ENCODE measurements around the gene TP53I3. TPM values are rescaled to one million over a fixed set of nuclear protein-coding genes. Genes with fewer than 3 reads are reported as not detected.

Gene TP53I3
- total RNA-seq, 1 donor from 2014 or later = 93.2 TPM

DNA sequence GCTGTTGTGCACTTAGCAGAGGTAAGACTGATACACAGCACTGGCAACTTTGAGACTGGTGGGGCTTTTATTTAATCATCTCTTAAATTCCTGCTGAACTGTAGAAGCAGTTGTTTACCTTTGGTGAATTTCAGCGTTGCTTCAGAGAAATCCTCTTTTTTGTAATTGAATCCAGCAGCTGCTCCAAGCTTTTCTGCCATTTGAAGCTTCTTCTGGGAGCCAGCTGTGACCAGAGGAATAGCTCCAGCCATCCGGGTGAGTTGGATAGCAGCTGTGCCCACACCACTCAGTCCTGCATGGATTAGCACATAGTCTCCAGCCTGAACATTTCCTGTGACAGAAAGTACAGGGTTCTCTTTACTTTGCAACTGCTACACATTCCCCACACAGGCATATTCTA lies 3.9 kb downstream of the TP53I3 start:
- H3K36me3 Mint-ChIP-seq (ENCODE audit: low read depth, unreplicated experiment) = peaks cover 16% of the 10 kb centered on the region
- H3K27me3 ChIP-seq (ENCODE audit: insufficient read depth, low read length) = no peaks in the 10 kb centered on the region
- H3K4me1 Mint-ChIP-seq (ENCODE audit: low read depth, unreplicated experiment) = peaks cover 5% of the 10 kb centered on the region

DNA sequence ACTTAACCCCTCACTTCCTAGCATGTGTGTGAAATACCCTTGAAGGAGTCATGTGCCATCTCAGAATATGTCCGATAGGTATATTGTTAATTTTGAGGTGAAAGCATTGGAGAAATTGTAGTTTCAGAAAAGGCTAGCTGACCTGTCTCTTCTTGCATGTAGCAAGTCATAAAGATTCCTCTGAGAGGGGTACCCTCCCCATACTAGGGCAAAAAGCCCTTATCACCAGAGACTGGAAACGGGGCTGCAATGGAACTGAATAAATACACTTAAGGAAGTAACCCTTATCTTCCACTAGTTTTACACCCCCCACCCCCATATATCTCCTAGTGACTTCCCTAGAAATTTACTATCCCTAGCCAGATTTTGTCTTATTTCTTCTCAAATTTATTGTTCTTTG lies 6.8 kb downstream of the TP53I3 start:
- Histone ChIP-seq H3K4me1 (ENCODE audit: insufficient read depth, low read length) (peaks cover 8% of the 10 kb centered on the region), H3K4me3 (ENCODE audit: insufficient read depth, low read depth, low read length) (peak overlapping the region; percentile 56), H3K36me3 (ENCODE audit: insufficient read depth, low read length) (peaks cover 24% of the 10 kb centered on the region), H3K9me3 (ENCODE audit: insufficient read depth, low read depth, low read length) (no peaks in the 10 kb centered on the region), H3K27me3 (ENCODE audit: insufficient read depth, low read length) (no peaks in the 10 kb centered on the region), H3K4me2 (ENCODE audit: low read length) (peak overlapping the region; percentile 91), H4K20me1 (ENCODE audit: insufficient read depth, low read length) (peaks cover 5% of the 10 kb centered on the region), H3K79me2 (ENCODE audit: insufficient read depth, low read length) (peaks cover 33% of the 10 kb centered on the region), H2AFZ (ENCODE audit: low read depth, low read length) (peak overlapping the region; percentile 70), H3K9ac (ENCODE audit: low read length) (peak overlapping the region; percentile 98), H3K27ac (ENCODE audit: low read depth, low read length) (no peak overlapping the region)
- TF ChIP-seq, protein P1, sequence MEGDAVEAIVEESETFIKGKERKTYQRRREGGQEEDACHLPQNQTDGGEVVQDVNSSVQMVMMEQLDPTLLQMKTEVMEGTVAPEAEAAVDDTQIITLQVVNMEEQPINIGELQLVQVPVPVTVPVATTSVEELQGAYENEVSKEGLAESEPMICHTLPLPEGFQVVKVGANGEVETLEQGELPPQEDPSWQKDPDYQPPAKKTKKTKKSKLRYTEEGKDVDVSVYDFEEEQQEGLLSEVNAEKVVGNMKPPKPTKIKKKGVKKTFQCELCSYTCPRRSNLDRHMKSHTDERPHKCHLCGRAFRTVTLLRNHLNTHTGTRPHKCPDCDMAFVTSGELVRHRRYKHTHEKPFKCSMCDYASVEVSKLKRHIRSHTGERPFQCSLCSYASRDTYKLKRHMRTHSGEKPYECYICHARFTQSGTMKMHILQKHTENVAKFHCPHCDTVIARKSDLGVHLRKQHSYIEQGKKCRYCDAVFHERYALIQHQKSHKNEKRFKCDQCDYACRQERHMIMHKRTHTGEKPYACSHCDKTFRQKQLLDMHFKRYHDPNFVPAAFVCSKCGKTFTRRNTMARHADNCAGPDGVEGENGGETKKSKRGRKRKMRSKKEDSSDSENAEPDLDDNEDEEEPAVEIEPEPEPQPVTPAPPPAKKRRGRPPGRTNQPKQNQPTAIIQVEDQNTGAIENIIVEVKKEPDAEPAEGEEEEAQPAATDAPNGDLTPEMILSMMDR (IDR thresholded peaks at IDR 0.05; ENCODE audit: insufficient read depth, low read depth, low read length) = no peak
- TF ChIP-seq EZH2 (IDR thresholded peaks at IDR 0.05; ENCODE audit: insufficient read depth, low read length) = no peak
- Mint-ChIP-seq H3K4me3 (ENCODE audit: unreplicated experiment) (peak overlapping the region; percentile 98), H3K9me3 (ENCODE audit: unreplicated experiment) (no peaks in the 10 kb centered on the region), H3K27me3 (ENCODE audit: low read depth, unreplicated experiment) (no peaks in the 10 kb centered on the region), H3K4me1 (ENCODE audit: low read depth, unreplicated experiment) (peaks cover 3% of the 10 kb centered on the region), H3K27ac (ENCODE audit: unreplicated experiment) (no peak overlapping the region), H3K36me3 (ENCODE audit: low read depth, unreplicated experiment) (peaks cover 16% of the 10 kb centered on the region)
- FAIRE-seq (no peak), DNase-seq (ENCODE audit: low read depth) (no peak)

More for the DNA sequence above, 3.9 kb downstream of the TP53I3 start:
- no peak for DNase-seq (ENCODE audit: low read depth)
- Mint-ChIP-seq H3K27ac (ENCODE audit: unreplicated experiment) (no peak overlapping the region), H3K4me3 (ENCODE audit: unreplicated experiment) (no peak overlapping the region), H3K9me3 (ENCODE audit: unreplicated experiment) (no peaks in the 10 kb centered on the region), H3K27me3 (ENCODE audit: low read depth, unreplicated experiment) (no peaks in the 10 kb centered on the region)
- Histone ChIP-seq H3K36me3 (ENCODE audit: insufficient read depth, low read length) (peaks cover 21% of the 10 kb centered on the region), H3K9me3 (ENCODE audit: insufficient read depth, low read depth, low read length) (no peaks in the 10 kb centered on the region), H3K4me1 (ENCODE audit: insufficient read depth, low read length) (peaks cover 12% of the 10 kb centered on the region), H3K4me3 (ENCODE audit: insufficient read depth, low read depth, low read length) (no peak overlapping the region), H3K9ac (ENCODE audit: low read length) (no peak overlapping the region), H3K4me2 (ENCODE audit: low read length) (no peak overlapping the region), H2AFZ (ENCODE audit: low read depth, low read length) (no peak overlapping the region), H3K27ac (ENCODE audit: low read depth, low read length) (no peak overlapping the region), H4K20me1 (ENCODE audit: insufficient read depth, low read length) (no peaks in the 10 kb centered on the region), H3K79me2 (ENCODE audit: insufficient read depth, low read length) (peaks cover 14% of the 10 kb centered on the region)
- no peak for FAIRE-seq
- TF ChIP-seq, protein P1 (IDR thresholded peaks at IDR 0.05; ENCODE audit: insufficient read depth, low read depth, low read length) = no peak
- TF ChIP-seq EZH2 (IDR thresholded peaks at IDR 0.05; ENCODE audit: insufficient read depth, low read length) = no peak

DNA sequence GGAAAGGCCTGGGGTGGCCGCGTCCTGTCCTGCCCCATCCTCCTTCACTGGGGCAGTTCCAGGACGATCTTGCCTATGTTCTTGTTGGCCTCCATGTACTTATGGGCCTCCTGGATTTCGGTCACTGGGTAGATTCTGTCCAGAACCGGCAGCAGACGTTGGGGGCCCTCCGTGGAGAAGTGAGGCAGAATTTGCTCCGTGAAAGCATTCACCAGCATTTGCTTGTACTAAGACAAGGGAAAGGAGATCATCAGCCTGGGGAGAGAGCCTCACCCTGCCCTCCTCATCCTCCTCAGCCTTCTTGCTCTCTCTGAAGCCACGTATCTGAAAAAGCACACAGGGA lies 7.1 kb downstream of the TP53I3 start:
- FAIRE-seq = no peak
- H2AFZ ChIP-seq (ENCODE audit: low read depth, low read length) = peak overlapping the region; percentile 70
- peaks cover 8% of the 10 kb centered on the region for H4K20me1 ChIP-seq (ENCODE audit: insufficient read depth, low read length)

More for the DNA sequence above, 7.1 kb downstream of the TP53I3 start:
- peaks cover 35% of the 10 kb centered on the region for H3K79me2 ChIP-seq (ENCODE audit: insufficient read depth, low read length)
- no peak for TF ChIP-seq EZH2 (IDR thresholded peaks at IDR 0.05; ENCODE audit: insufficient read depth, low read length)
- TF ChIP-seq, protein P1 (IDR thresholded peaks at IDR 0.05; ENCODE audit: insufficient read depth, low read depth, low read length) = no peak
- peak overlapping the region; percentile 98 for H3K9ac ChIP-seq (ENCODE audit: low read length)
- no peaks in the 10 kb centered on the region for H3K9me3 Mint-ChIP-seq (ENCODE audit: unreplicated experiment)
- H3K4me3 ChIP-seq (ENCODE audit: insufficient read depth, low read depth, low read length) = peak overlapping the region; percentile 56
- H3K4me1 ChIP-seq (ENCODE audit: insufficient read depth, low read length) = peaks cover 8% of the 10 kb centered on the region
- DNase-seq (ENCODE audit: low read depth) = no peak
- H3K4me1 Mint-ChIP-seq (ENCODE audit: low read depth, unreplicated experiment) = peaks cover 3% of the 10 kb centered on the region
- H3K36me3 Mint-ChIP-seq (ENCODE audit: low read depth, unreplicated experiment) = peaks cover 15% of the 10 kb centered on the region
- no peaks in the 10 kb centered on the region for H3K27me3 Mint-ChIP-seq (ENCODE audit: low read depth, unreplicated experiment)
- peak overlapping the region; percentile 98 for H3K4me3 Mint-ChIP-seq (ENCODE audit: unreplicated experiment)
- peak overlapping the region; percentile 91 for H3K4me2 ChIP-seq (ENCODE audit: low read length)
- no peaks in the 10 kb centered on the region for H3K27me3 ChIP-seq (ENCODE audit: insufficient read depth, low read length)
- H3K27ac ChIP-seq (ENCODE audit: low read depth, low read length) = no peak overlapping the region
- H3K9me3 ChIP-seq (ENCODE audit: insufficient read depth, low read depth, low read length) = no peaks in the 10 kb centered on the region
- H3K36me3 ChIP-seq (ENCODE audit: insufficient read depth, low read length) = peaks cover 24% of the 10 kb centered on the region
- H3K27ac Mint-ChIP-seq (ENCODE audit: unreplicated experiment) = no peak overlapping the region
